ENCODE results near the gene RECQL. TPM values are rescaled to one million over a fixed set of nuclear protein-coding genes. Genes with fewer than 3 reads are reported as not detected.

The RECQL gene
- total and polyA plus RNA-seq, 2 of the 8 experiments (the other 6 are each of a cell fraction or from before 2014, with no cell fraction given), result 8.1 to 40.3 TPM

GRCh38 chr12:21539797-21540196 is 38.4 kb upstream of the RECQL start (continued):
- TF ChIP-seq CHD7 (IDR thresholded peaks at IDR 0.05; ENCODE audit: insufficient replicate concordance, low read length) (no peak), ZNF274 (IDR thresholded peaks at IDR 0.05; ENCODE audit: borderline replicate concordance, extremely low read depth, low read length) (no peak)

All from H1 (cell line).